Measurements from ENCODE around the gene PTPRG. TPM values are rescaled to one million over a fixed set of nuclear protein-coding genes. Genes with fewer than 3 reads are reported as not detected.

Gene PTPRG
- total RNA-seq, 2 donors from 2014 or later: 33.9 to 39.2 TPM

DNA sequence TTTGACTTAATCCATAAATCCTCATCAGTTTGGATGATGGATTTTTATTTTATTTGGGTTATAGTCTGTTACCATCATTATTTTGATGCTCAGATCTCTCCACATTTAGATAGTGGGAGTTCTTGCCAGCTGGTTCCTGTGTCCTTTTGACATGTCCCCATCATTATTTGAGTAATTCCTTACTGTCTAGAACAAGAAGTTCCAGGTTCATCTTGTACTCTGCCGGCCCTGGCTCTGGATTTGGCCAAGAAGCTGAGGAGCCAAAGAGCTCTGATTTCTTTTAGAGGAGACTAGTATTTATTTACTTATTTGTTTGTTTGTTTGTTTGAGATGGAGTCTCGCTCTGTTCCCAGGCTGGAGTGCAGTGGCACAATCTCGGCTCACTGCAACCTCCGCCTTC, 54.3 kb downstream of the PTPRG start:
- TF ChIP-seq, protein P1, sequence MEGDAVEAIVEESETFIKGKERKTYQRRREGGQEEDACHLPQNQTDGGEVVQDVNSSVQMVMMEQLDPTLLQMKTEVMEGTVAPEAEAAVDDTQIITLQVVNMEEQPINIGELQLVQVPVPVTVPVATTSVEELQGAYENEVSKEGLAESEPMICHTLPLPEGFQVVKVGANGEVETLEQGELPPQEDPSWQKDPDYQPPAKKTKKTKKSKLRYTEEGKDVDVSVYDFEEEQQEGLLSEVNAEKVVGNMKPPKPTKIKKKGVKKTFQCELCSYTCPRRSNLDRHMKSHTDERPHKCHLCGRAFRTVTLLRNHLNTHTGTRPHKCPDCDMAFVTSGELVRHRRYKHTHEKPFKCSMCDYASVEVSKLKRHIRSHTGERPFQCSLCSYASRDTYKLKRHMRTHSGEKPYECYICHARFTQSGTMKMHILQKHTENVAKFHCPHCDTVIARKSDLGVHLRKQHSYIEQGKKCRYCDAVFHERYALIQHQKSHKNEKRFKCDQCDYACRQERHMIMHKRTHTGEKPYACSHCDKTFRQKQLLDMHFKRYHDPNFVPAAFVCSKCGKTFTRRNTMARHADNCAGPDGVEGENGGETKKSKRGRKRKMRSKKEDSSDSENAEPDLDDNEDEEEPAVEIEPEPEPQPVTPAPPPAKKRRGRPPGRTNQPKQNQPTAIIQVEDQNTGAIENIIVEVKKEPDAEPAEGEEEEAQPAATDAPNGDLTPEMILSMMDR (IDR thresholded peaks at IDR 0.05): no peak

DNA sequence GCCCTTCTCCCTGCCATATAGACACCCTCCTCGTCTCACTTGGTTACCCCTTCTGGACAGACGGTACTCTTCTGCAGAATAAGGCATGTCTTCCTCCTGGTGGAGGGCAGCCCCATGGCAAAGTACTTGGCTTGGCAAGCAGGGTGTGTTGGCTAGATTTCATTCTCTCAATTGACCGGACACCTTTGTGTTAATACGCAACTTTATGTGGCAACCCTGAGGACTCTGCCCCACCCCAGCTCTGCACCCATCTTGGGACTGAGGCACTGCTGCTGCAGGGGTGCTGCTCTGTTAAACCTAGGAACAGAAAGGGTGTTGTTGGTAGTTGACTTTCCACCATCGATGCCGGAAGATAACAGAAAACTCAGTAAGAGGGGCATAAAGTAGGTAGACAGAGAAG, 55.2 kb downstream of the PTPRG start:
- Histone ChIP-seq H3K27me3 (no peaks in the 10 kb centered on the region), H3K27ac (peak overlapping the region in 1 of 2 donors; percentile 40), H3K4me1 (peaks cover 0 to 33% of the 10 kb centered on the region in 2 donors), H3K36me3 (no peaks in the 10 kb centered on the region), H3K4me3 (no peak overlapping the region), H3K9me3 (no peaks in the 10 kb centered on the region)
- no peak for DNase-seq (ENCODE audit: low spot score)
- TF ChIP-seq, protein P1 (IDR thresholded peaks at IDR 0.05): no peak

More for the DNA sequence above, 54.3 kb downstream of the PTPRG start:
- H3K27ac ChIP-seq: no peak overlapping the region
- no peaks in the 10 kb centered on the region for H3K27me3 ChIP-seq
- peaks cover 0 to 33% of the 10 kb centered on the region in 2 donors for H3K4me1 ChIP-seq
- DNase-seq (ENCODE audit: low spot score): no peak
- H3K4me3 ChIP-seq: no peak overlapping the region
- H3K36me3 ChIP-seq: no peaks in the 10 kb centered on the region
- no peaks in the 10 kb centered on the region for H3K9me3 ChIP-seq

DNA sequence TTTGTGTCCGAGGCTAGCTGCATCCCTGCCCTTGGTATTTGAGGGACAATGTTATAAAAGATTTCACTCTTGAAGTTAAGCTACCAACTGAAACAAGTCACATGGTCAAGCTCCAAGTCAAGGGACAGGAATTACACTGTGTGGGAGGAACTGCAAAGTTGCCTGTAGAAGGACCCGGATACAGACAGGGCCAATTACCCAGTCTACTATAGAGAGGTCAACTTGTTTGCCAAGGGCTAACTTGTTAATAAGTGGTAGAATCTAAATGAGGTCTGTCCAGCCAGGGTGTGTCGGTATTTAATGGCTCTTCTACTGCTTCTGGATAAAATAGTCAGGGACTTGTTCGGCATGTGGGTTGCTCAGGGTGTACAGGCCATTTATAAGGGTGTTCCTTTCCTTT, 55.7 kb downstream of the PTPRG start:
- Histone ChIP-seq H3K27me3 (no peaks in the 10 kb centered on the region), H3K27ac (peak overlapping the region in 1 of 2 donors; percentile 40), H3K36me3 (no peaks in the 10 kb centered on the region), H3K4me3 (no peak overlapping the region), H3K4me1 (peaks cover 0 to 33% of the 10 kb centered on the region in 2 donors), H3K9me3 (no peaks in the 10 kb centered on the region)
- DNase-seq (ENCODE audit: low spot score): no peak
- TF ChIP-seq, protein P1 (IDR thresholded peaks at IDR 0.05): no peak

DNA sequence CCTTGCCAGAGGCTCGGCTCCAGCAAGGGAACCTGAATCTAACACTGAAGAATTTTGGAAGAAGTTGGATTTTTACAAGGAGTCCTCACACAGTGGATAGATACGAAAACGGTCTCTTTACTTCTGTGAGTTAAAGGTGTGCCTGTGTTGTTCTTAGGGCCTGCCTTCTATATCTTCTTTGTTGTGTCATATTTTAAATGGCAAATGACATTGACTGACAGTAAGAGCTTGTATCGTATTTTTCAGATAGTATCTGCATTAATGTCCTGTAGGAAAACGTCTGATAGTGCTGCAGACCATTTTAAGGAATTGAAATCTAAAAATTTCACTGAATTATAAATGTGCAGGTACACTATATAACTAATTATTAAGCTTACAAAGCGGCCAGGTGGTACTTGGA, 56.3 kb downstream of the PTPRG start:
- TF ChIP-seq, protein P1 (IDR thresholded peaks at IDR 0.05): no peak
- no peaks in the 10 kb centered on the region for H3K27me3 ChIP-seq
- H3K4me1 ChIP-seq: peaks cover 0 to 33% of the 10 kb centered on the region in 2 donors
- H3K9me3 ChIP-seq: no peaks in the 10 kb centered on the region
- peak overlapping the region in 1 of 2 donors; percentile 40 for H3K27ac ChIP-seq
- H3K36me3 ChIP-seq: no peaks in the 10 kb centered on the region
- no peak overlapping the region for H3K4me3 ChIP-seq
- no peak for DNase-seq (ENCODE audit: low spot score)

DNA sequence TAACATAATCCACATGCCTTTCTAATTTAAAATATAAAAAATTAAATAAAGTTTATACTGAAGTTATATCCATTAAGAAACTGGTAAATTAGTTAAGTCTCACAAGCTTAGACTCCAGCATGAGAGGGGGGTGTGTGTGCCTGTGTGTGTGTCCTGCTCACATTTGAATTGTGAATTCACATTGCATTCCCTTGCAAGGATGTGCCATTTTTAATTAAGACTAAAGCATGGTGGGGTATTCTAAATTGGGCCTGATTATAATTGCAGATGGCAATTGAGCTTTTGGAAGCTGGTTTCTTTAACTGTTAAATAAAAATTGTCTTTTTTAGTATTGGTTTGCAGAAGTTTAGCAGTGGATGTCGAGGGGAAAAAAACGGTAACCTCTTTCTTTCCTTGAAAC, 56.9 kb downstream of the PTPRG start:
- no peaks in the 10 kb centered on the region for H3K9me3 ChIP-seq
- DNase-seq (ENCODE audit: low spot score): no peak
- no peaks in the 10 kb centered on the region for H3K36me3 ChIP-seq
- TF ChIP-seq, protein P1 (IDR thresholded peaks at IDR 0.05): no peak
- H3K27me3 ChIP-seq: no peaks in the 10 kb centered on the region
- peaks cover 0 to 29% of the 10 kb centered on the region in 2 donors for H3K4me1 ChIP-seq
- H3K4me3 ChIP-seq: no peak overlapping the region
- H3K27ac ChIP-seq: no peak overlapping the region

DNA sequence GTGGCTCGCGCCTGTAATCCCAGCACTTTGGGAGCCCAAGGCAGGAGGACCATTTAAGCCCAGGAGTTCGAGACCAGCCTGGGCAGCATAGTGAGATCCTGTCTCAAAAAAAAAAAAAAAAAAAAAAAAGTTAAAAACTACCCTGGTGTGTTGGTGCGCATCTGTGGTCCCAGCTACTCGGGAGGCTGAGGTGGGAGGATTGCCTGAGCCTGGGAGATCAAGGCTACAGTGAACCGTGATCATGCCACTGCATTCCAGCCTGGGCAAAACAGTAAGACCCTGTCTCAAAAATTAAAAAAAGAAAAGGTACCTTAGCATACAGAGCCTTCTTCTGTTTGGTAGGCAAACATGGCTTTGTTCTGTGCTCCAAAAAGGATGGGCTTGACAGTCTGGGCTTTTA, 57.5 kb downstream of the PTPRG start:
- no peaks in the 10 kb centered on the region for H3K36me3 ChIP-seq

More for the DNA sequence above, 57.5 kb downstream of the PTPRG start:
- H3K27ac ChIP-seq: no peak overlapping the region
- TF ChIP-seq, protein P1 (IDR thresholded peaks at IDR 0.05): no peak
- H3K4me3 ChIP-seq: no peak overlapping the region
- H3K9me3 ChIP-seq: no peaks in the 10 kb centered on the region
- H3K27me3 ChIP-seq: no peaks in the 10 kb centered on the region
- peaks cover 0 to 28% of the 10 kb centered on the region in 2 donors for H3K4me1 ChIP-seq
- no peak for DNase-seq (ENCODE audit: low spot score)
